OCI-LY1 (cell line): ENCODE data around the gene CCT2.

ENCODE experiments used
- H2AFZ ChIP-seq: fragments of 200-600 bp; sonication (generic), shearing (Covaris generic); 2 replicates; pipeline ENCODE4 v1.6.0; 2014; ENCODE audit warnings: antibody characterized with exemption, mild to moderate bottlenecking, low read length
- H3F3A ChIP-seq: fragments of 200-600 bp; sonication (generic), shearing (Covaris generic); 2 replicates; pipeline ENCODE4 v1.6.0; 2014; ENCODE audit warnings: mild to moderate bottlenecking, antibody characterized with exemption, low read length, moderate library complexity; ENCODE audit not compliant: insufficient read depth
- H3K27ac ChIP-seq: fragments of 200-600 bp; sonication (generic); 2 replicates; pipeline ENCODE4 v1.5.1; 2014; ENCODE audit warnings: low read length, mixed run types, mild to moderate bottlenecking, low read depth; ENCODE audit not compliant: poor library complexity, severe bottlenecking
- H3K27me3 ChIP-seq: fragments of 200-600 bp; sonication (generic); 2 replicates; pipeline ENCODE4 v1.6.0; 2014; ENCODE audit warnings: antibody characterized with exemption, mild to moderate bottlenecking, low read length, moderate library complexity; ENCODE audit not compliant: insufficient read depth
- H3K36me3 ChIP-seq: fragments of 200-600 bp; sonication (generic); 2 replicates; pipeline ENCODE4 v1.6.1; 2014; ENCODE audit warnings: mild to moderate bottlenecking, antibody characterized with exemption, low read length, moderate library complexity, mixed read lengths; ENCODE audit not compliant: insufficient read depth
- H3K4me1 ChIP-seq: fragments of 200-600 bp; sonication (generic); 2 replicates; pipeline ENCODE4 v1.5.1; 2014; ENCODE audit warnings: mild to moderate bottlenecking, low read length, moderate library complexity; ENCODE audit not compliant: insufficient read depth, severe bottlenecking
- H3K4me2 ChIP-seq: fragments of 200-600 bp; sonication (generic), shearing (Covaris generic); 2 replicates; pipeline ENCODE4 v1.6.1; 2014; ENCODE audit warnings: low read length
- H3K4me3 ChIP-seq: fragments of 200-600 bp; sonication (generic); 2 replicates; pipeline ENCODE4 v1.5.1; 2014; ENCODE audit warnings: low read length, low read depth, mild to moderate bottlenecking, mixed read lengths; ENCODE audit not compliant: poor library complexity, severe bottlenecking
- H3K79me2 ChIP-seq: fragments of 200-600 bp; shearing (Covaris generic); 2 replicates; pipeline ENCODE4 v1.6.1; 2016; ENCODE audit warnings: mixed run types, low read length, mixed read lengths; ENCODE audit not compliant: insufficient read depth
- H3K9ac ChIP-seq: fragments of 200-600 bp; sonication (generic), shearing (Covaris generic); 2 replicates; pipeline ENCODE4 v1.6.1; 2014; ENCODE audit warnings: mild to moderate bottlenecking, low read length, mixed read lengths
- H3K9me2 ChIP-seq: fragments of 200-600 bp; sonication (generic), shearing (Covaris generic); 2 replicates; pipeline ENCODE4 v1.6.1; 2014; ENCODE audit warnings: low read depth, mild to moderate bottlenecking, low read length, mixed read lengths
- H3K9me3 ChIP-seq: fragments of 200-600 bp; shearing (Covaris generic); 2 replicates; pipeline ENCODE4 v1.6.1; 2014; ENCODE audit warnings: low read length, mixed read lengths
- H4K20me1 ChIP-seq: fragments of 200-600 bp; sonication (generic), shearing (Covaris generic); 2 replicates; pipeline ENCODE4 v1.6.0; 2016; ENCODE audit warnings: mild to moderate bottlenecking, low read length; ENCODE audit not compliant: insufficient read depth
- CTCF ChIP-seq: fragments of 200-600 bp; sonication (generic), shearing (Covaris generic); IDR thresholded peaks from 2 replicates; pipeline ENCODE4 v1.5.1; 2017; ENCODE audit warnings: mild to moderate bottlenecking, antibody characterized with exemption, low read length, moderate library complexity, mixed read lengths
- EZH2 ChIP-seq: fragments of 200-600 bp; sonication (generic), shearing (Covaris generic); IDR thresholded peaks from 2 replicates; pipeline ENCODE4 v1.8.0; 2017; ENCODE audit warnings: borderline replicate concordance, mixed run types, mild to moderate bottlenecking, antibody characterized with exemption, low read length, moderate library complexity, mixed read lengths

Gene CCT2

GRCh38 chr12:69633061-69633460, 47.8 kb downstream of the CCT2 start:
- H3K79me2 ChIP-seq, result no peaks in the 10 kb centered on the region
- H3K27me3 ChIP-seq, result no peaks in the 10 kb centered on the region
- H2AFZ ChIP-seq, result no peak overlapping the region
- no peaks in the 10 kb centered on the region for H3K36me3 ChIP-seq
- TF ChIP-seq EZH2, result no peak
- peak; percentile 50 for TF ChIP-seq CTCF
- H3K9me2 ChIP-seq, result no peaks in the 10 kb centered on the region
- H3K27ac ChIP-seq, result no peak overlapping the region
- no peaks in the 10 kb centered on the region for H4K20me1 ChIP-seq
- H3K9me3 ChIP-seq, result no peaks in the 10 kb centered on the region
- no peak overlapping the region for H3K9ac ChIP-seq
- no peaks in the 10 kb centered on the region for H3K4me1 ChIP-seq
- no peak overlapping the region for H3K4me2 ChIP-seq
- no peaks in the 10 kb centered on the region for H3F3A ChIP-seq
- H3K4me3 ChIP-seq, result no peak overlapping the region

- Histone ChIP-seq H2AFZ (no peak overlapping the region), H3K4me3 (no peak overlapping the region), H3K27me3 (no peaks in the 10 kb centered on the region), H3K9me3 (no peaks in the 10 kb centered on the region), H3F3A (no peaks in the 10 kb centered on the region), H3K4me2 (no peak overlapping the region), H3K9me2 (no peaks in the 10 kb centered on the region), H3K27ac (no peak overlapping the region), H4K20me1 (no peaks in the 10 kb centered on the region), H3K4me1 (no peaks in the 10 kb centered on the region), H3K9ac (no peak overlapping the region), H3K79me2 (no peaks in the 10 kb centered on the region), H3K36me3 (no peaks in the 10 kb centered on the region)
- peak; percentile 93 for TF ChIP-seq CTCF
- TF ChIP-seq EZH2, result no peak
These were observed 54.2 kb downstream of the CCT2 start for GRCh38 chr12:69639400-69640016.

- no peak overlapping the region for H3K4me2 ChIP-seq
- no peaks in the 10 kb centered on the region for H3K27me3 ChIP-seq
- H2AFZ ChIP-seq, result no peak overlapping the region
- no peaks in the 10 kb centered on the region for H3K9me3 ChIP-seq
- H4K20me1 ChIP-seq, result no peaks in the 10 kb centered on the region
- no peaks in the 10 kb centered on the region for H3K79me2 ChIP-seq
- no peak overlapping the region for H3K9ac ChIP-seq
- no peaks in the 10 kb centered on the region for H3K36me3 ChIP-seq
- H3K4me3 ChIP-seq, result no peak overlapping the region
- no peaks in the 10 kb centered on the region for H3F3A ChIP-seq
- TF ChIP-seq EZH2 (no peak), CTCF (no peak)
- H3K9me2 ChIP-seq, result no peaks in the 10 kb centered on the region
- no peak overlapping the region for H3K27ac ChIP-seq
- no peaks in the 10 kb centered on the region for H3K4me1 ChIP-seq
These were observed 56.3 kb downstream of the CCT2 start for GRCh38 chr12:69641546-69641945.
